CD4-positive, CD25-positive, alpha-beta regulatory T cell (primary cell): Measurements from ENCODE around the gene TADA2A. TPM values are rescaled to one million over a fixed set of nuclear protein-coding genes. Genes with fewer than 3 reads are reported as not detected.
A peak's percentile ranks its signal among the peaks of the same experiment; 100 is the strongest.
"Not testable (repeated sequence)": the region's sequence is repeated elsewhere in the genome, so short reads cannot be mapped to it uniquely, and the experiment has no call there.

Experiments used
- ATAC-seq, 2 donors: fragments of 150-1000 bp; cut with Tn5 transposase; one replicate each; pipeline ENCODE4 v1.10.0; 2021; ENCODE audit warnings: low read depth in 2 of 2, moderate number of reproducible peaks in 2 of 2, moderate library complexity in 1 of 2
- DNase-seq, 3 donors: peaks; one replicate each; pipeline versions ENCODE4 v3.0.0 to v3.0.0-alpha.2; 2012 to 2022; ENCODE audit warnings: mixed read lengths in 1 of 3
- H3K27ac ChIP-seq: one replicate; pipeline ENCODE4 v1.7.0; 2013; ENCODE audit warnings: mild to moderate bottlenecking, low read length; ENCODE audit not compliant: insufficient read depth, poor library complexity, severe bottlenecking
- H3K27me3 ChIP-seq: one replicate; pipeline ENCODE4 v1.7.0; 2013; ENCODE audit warnings: low read length; ENCODE audit not compliant: control insufficient read depth, insufficient read depth
- H3K36me3 ChIP-seq: one replicate; pipeline ENCODE4 v1.7.0; 2013; ENCODE audit warnings: mild to moderate bottlenecking, low read length, moderate library complexity; ENCODE audit not compliant: control insufficient read depth, insufficient read depth
- H3K4me1 ChIP-seq: 2 replicates; pipeline ENCODE4 v1.7.0; 2013; ENCODE audit warnings: mild to moderate bottlenecking, low read length; ENCODE audit not compliant: insufficient read depth, control insufficient read depth, poor library complexity, severe bottlenecking
- H3K4me3 ChIP-seq: one replicate; pipeline ENCODE4 v1.7.0; 2013; ENCODE audit warnings: low read depth, mild to moderate bottlenecking, low read length, moderate library complexity
- H3K9me3 ChIP-seq, 2 experiments: 1 replicate in 1 of 2; 2 replicates in 1 of 2; pipeline ENCODE4 v1.7.0; 2013; ENCODE audit warnings: low read length in 2 of 2, mild to moderate bottlenecking in 1 of 2, moderate library complexity in 1 of 2; ENCODE audit not compliant: control insufficient read depth in 2 of 2
- H3K27ac Mint-ChIP-seq, 3 donors: one replicate each; pipeline ENCODE4 v1.8.0; 2020 to 2022; ENCODE audit warnings: mild to moderate bottlenecking in 3 of 3, mixed read lengths in 3 of 3, moderate library complexity in 2 of 3
- H3K27me3 Mint-ChIP-seq: one replicate; pipeline ENCODE4 v1.8.0; 2022; ENCODE audit warnings: mild to moderate bottlenecking, mixed read lengths
- H3K36me3 Mint-ChIP-seq: one replicate; pipeline ENCODE4 v1.8.0; 2020; ENCODE audit warnings: mixed read lengths
- H3K4me1 Mint-ChIP-seq, 4 donors: one replicate each; pipeline ENCODE4 v1.8.0; 2020 to 2022; ENCODE audit warnings: mixed read lengths in 4 of 4, mild to moderate bottlenecking in 1 of 4
- H3K4me3 Mint-ChIP-seq, 4 donors: one replicate each; pipeline ENCODE4 v1.8.0; 2020 to 2022; ENCODE audit warnings: mild to moderate bottlenecking in 4 of 4, mixed read lengths in 4 of 4, moderate library complexity in 3 of 4
- H3K9me3 Mint-ChIP-seq, 7 donors: one replicate each; pipeline ENCODE4 v1.8.0; 2020 to 2022; ENCODE audit warnings: mixed read lengths in 7 of 7, mild to moderate bottlenecking in 3 of 7, moderate library complexity in 2 of 7
- polyA plus RNA-seq, 4 donors: library from polyadenylated mRNA; unstranded; fragments of 300-500 nt; fragmentation: Illumina TruSeq; gene quantifications; one replicate each; pipeline ENCODE4 v1.2.3, GENCODE V29; 2021
- total RNA-seq: library from RNA; stranded (reverse); gene quantifications from one replicate; pipeline ENCODE4 v1.2.3, GENCODE V29; 2022

TADA2A gene
- total and polyA plus RNA-seq, 5 donors from 2014 or later = 6.3 to 20.2 (median 6.5) TPM

DNA sequence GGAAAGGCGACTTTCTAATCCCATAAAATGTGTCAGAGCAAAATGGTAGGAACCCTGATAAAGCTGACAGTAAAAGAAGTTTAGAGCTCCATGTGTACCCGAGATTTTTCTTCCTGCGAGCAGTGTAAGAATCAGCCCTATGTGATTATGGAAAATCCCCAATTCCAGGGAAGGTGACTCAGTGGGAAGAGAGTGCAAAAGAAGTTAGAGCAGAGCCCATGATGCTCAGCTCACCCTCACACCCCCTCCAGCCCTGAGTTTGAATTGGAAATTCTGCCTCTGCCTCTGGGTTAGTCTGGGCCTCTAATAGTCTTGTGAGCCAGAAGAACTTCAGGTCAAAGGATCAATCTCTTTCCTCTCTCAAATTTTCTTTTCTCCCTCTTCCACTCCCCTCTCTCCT lies 18.4 kb upstream of the TADA2A start:
- DNase-seq = no peak
- Mint-ChIP-seq H3K36me3 (peaks cover 4% of the 10 kb centered on the region), H3K9me3 (no peaks in the 10 kb centered on the region), H3K27me3 (no peaks in the 10 kb centered on the region), H3K4me3 (no peak overlapping the region), H3K27ac (no peak overlapping the region), H3K4me1 (peaks cover 0 to 18% (median 12%) of the 10 kb centered on the region in 4 donors)
- H3K4me1 ChIP-seq = peaks cover 8% of the 10 kb centered on the region
- H3K4me3 ChIP-seq = no peak overlapping the region
- H3K27me3 ChIP-seq = no peaks in the 10 kb centered on the region
- no peaks in the 10 kb centered on the region for H3K36me3 ChIP-seq
- no peak for ATAC-seq
- H3K27ac ChIP-seq = no peak overlapping the region
- no peaks in the 10 kb centered on the region for H3K9me3 ChIP-seq

DNA sequence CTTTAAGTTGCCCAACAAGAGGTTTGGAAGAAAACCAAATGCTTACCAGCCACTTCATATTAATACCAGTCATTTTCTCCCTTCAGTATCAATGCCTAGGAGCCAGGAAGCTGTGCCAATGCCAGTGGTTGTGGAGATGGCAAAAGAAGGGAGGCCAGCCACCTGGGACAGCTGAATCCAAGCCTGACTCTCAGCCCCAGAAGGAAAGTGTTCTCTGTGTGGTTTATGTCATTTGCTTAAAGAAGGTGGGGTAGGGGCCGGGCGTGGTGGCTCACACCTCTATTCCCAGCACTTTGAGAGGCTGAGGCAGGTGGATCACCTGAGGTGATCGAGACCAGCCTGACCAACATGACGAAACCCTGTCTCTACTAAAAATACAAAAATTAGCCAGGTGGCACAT lies 17.5 kb upstream of the TADA2A start:
- Histone ChIP-seq H3K4me3 (no peak overlapping the region), H3K36me3 (no peaks in the 10 kb centered on the region), H3K27me3 (no peaks in the 10 kb centered on the region), H3K27ac (no peak overlapping the region), H3K9me3 (no peaks in the 10 kb centered on the region), H3K4me1 (peaks cover 8% of the 10 kb centered on the region)
- Mint-ChIP-seq H3K4me1 (peaks cover 0 to 20% (median 12%) of the 10 kb centered on the region in 4 donors), H3K27ac (peak overlapping the region in 1 of 3 donors; percentile 58), H3K36me3 (peaks cover 4% of the 10 kb centered on the region), H3K9me3 (no peaks in the 10 kb centered on the region), H3K4me3 (no peak overlapping the region), H3K27me3 (peaks cover 4% of the 10 kb centered on the region)
- ATAC-seq (no peak), DNase-seq (no peak)

DNA sequence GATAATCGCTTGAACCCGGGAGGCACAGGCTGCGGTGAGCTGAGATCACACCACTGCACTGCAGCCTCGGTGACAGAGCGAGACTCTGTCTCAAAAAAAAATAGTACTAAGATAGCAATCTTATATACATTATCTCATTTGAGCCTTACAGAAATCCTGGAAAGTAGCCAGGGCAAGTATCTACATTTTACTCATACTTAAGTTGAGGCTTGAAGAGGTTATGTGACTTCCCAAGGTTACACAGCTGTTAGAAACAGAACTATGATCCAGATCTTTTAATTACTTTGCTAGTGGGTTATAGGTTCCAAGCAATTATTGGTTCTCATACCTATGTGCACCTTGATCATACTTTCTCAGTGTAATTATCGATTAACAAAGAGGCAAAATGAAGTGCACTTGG lies 15.5 kb upstream of the TADA2A start:
- peak overlapping the region in 1 of 3 donors; percentile 76 for H3K27ac Mint-ChIP-seq
- peaks cover 4% of the 10 kb centered on the region for H3K27me3 Mint-ChIP-seq
- Histone ChIP-seq H3K4me3 (no peak overlapping the region), H3K36me3 (no peaks in the 10 kb centered on the region), H3K4me1 (peaks cover 8% of the 10 kb centered on the region), H3K27me3 (no peaks in the 10 kb centered on the region), H3K27ac (no peak overlapping the region), H3K9me3 (no peaks in the 10 kb centered on the region)
- no peaks in the 10 kb centered on the region for H3K9me3 Mint-ChIP-seq
- ATAC-seq = no peak
- H3K4me3 Mint-ChIP-seq = no peak overlapping the region
- H3K4me1 Mint-ChIP-seq = peaks cover 0 to 20% (median 12%) of the 10 kb centered on the region in 4 donors
- DNase-seq = no peak
- H3K36me3 Mint-ChIP-seq = no peaks in the 10 kb centered on the region

DNA sequence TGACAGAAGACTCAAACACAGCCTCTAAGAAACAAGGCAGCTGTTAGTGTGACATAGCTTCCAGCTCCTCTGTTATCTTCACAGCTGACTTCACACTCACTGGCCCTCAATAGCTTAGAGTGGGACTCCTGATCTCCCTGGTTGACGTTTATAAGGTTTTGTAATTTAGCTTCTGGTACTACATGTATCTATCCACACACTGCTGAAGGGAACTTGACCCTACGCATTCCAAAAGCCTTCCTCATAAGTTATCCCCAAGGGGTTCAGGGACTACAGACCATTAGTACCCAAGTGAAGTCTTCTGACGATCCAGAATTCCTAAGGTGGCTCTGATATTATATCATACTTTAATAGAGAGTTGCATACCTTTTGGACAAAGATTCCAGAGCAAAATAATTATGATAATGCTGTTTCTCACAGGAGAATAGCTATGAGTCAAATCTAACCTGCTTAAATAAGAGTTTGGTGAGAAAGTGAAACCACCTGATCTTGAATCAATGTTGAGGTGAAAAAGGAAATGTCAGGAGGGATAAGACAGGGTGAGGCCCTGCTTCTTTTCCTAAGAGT lies 14.6 kb upstream of the TADA2A start:
- peak overlapping the region in 1 of 4 donors; percentile 26 for H3K4me3 Mint-ChIP-seq
- peaks cover 4% of the 10 kb centered on the region for H3K27me3 Mint-ChIP-seq
- Histone ChIP-seq H3K27me3 (no peaks in the 10 kb centered on the region), H3K9me3 (no peaks in the 10 kb centered on the region), H3K36me3 (no peaks in the 10 kb centered on the region), H3K4me3 (peak overlapping the region; percentile 49), H3K4me1 (peaks cover 8% of the 10 kb centered on the region), H3K27ac (no peak overlapping the region)
- ATAC-seq (no peak), DNase-seq (peak in 1 of 3 donors; percentile 64)
- H3K4me1 Mint-ChIP-seq = peaks cover 0 to 20% (median 12%) of the 10 kb centered on the region in 4 donors
- peak overlapping the region in 2 of 3 donors; percentile 26 to 76 for H3K27ac Mint-ChIP-seq
- no peaks in the 10 kb centered on the region for H3K9me3 Mint-ChIP-seq
- H3K36me3 Mint-ChIP-seq = no peaks in the 10 kb centered on the region

DNA sequence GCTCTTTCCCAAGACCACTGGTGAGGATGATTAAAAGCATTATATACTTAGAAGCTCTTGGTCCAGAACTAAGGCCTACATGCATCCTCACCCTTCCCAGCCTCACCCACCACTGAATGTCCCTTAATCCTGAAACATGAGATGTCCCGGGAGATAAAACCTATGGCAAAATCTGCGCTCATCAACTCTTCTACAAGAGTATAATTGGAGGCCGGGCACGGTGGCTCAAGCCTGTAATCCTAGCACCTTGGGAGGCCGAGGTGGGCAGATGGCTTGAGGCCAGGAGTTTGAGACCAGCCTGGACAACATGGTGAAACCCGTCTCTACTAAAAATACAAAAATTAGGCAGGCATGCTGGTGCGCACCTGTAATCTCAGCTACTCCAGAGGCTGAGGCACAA lies 13.3 kb upstream of the TADA2A start:
- Mint-ChIP-seq H3K9me3 (no peaks in the 10 kb centered on the region), H3K4me1 (peaks cover 0 to 20% (median 15%) of the 10 kb centered on the region in 4 donors)
- peaks cover 8% of the 10 kb centered on the region for H3K4me1 ChIP-seq

DNA sequence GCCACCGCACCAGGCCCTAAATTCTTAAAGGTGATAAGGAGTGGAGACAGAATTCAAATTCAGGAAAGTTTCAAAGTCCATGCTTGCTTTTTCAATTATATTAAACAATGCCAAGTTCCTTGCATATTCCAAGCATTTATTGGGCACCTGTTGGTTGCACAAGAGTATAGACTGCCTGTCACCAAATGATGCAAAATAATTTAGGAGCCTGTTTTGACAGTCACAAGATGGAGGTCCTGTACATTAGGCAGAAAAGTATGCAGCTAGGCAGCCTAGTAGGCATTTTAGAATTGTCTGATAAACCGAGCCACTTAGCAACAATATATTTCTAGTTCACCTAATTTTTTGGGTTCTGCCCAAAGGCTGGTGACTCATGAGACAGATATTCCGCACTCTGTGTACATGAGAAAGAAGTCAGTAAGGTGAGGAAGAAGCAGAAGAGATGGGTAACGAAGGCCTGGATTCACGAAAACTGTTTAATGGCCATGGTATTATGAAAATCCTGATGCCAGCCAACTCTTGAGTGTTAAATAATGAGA lies 7.4 kb upstream of the TADA2A start:
- no peaks in the 10 kb centered on the region for H3K27me3 Mint-ChIP-seq

More for the DNA sequence above, 13.3 kb upstream of the TADA2A start:
- H3K27ac Mint-ChIP-seq = no peak overlapping the region
- peaks cover 4% of the 10 kb centered on the region for H3K27me3 Mint-ChIP-seq
- Histone ChIP-seq H3K4me3 (no peak overlapping the region), H3K27me3 (no peaks in the 10 kb centered on the region), H3K36me3 (no peaks in the 10 kb centered on the region), H3K9me3 (no peaks in the 10 kb centered on the region), H3K27ac (no peak overlapping the region)
- ATAC-seq = no peak
- no peaks in the 10 kb centered on the region for H3K36me3 Mint-ChIP-seq
- H3K4me3 Mint-ChIP-seq = no peak overlapping the region
- no peak for DNase-seq

DNA sequence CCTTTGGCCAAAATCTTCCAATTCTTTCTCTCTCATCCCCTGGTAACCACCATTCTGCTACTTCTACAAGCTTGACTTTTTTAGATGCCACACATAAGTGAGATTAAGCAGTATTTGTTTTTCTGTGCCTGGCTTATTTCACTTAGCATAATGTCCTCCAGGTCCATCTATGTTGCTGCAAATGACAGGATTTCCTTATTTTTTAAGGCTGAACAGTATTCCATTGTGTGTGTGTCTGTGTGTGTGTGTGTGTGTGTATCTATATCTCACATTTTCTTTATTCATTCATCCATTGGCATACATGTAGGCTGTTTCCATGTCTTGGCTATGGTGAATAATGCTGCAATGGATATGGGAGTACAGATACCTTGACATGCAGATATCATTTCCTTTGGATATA lies 6.2 kb upstream of the TADA2A start:
- Mint-ChIP-seq H3K4me1 (peaks cover 10 to 31% (median 27%) of the 10 kb centered on the region in 4 donors), H3K36me3 (no peaks in the 10 kb centered on the region), H3K27me3 (no peaks in the 10 kb centered on the region), H3K9me3 (no peaks in the 10 kb centered on the region), H3K4me3 (peak overlapping the region in 1 of 4 donors; percentile 21), H3K27ac (peak overlapping the region in 1 of 3 donors; percentile 76)
- DNase-seq = no peak
- H3K4me1 ChIP-seq = peaks cover 4% of the 10 kb centered on the region
- no peaks in the 10 kb centered on the region for H3K27me3 ChIP-seq
- no peak overlapping the region for H3K4me3 ChIP-seq
- no peaks in the 10 kb centered on the region for H3K36me3 ChIP-seq
- H3K27ac ChIP-seq = no peak overlapping the region
- no peak for ATAC-seq
- no peaks in the 10 kb centered on the region for H3K9me3 ChIP-seq

More for the DNA sequence above, 7.4 kb upstream of the TADA2A start:
- ATAC-seq (no peak), DNase-seq (no peak)
- Histone ChIP-seq H3K9me3 (no peaks in the 10 kb centered on the region), H3K4me1 (no peaks in the 10 kb centered on the region), H3K27me3 (no peaks in the 10 kb centered on the region), H3K27ac (no peak overlapping the region), H3K4me3 (no peak overlapping the region), H3K36me3 (no peaks in the 10 kb centered on the region)
- no peaks in the 10 kb centered on the region for H3K9me3 Mint-ChIP-seq
- H3K4me1 Mint-ChIP-seq = peaks cover 3 to 20% (median 18%) of the 10 kb centered on the region in 4 donors
- H3K36me3 Mint-ChIP-seq = no peaks in the 10 kb centered on the region
- no peak overlapping the region for H3K4me3 Mint-ChIP-seq
- H3K27ac Mint-ChIP-seq = no peak overlapping the region

DNA sequence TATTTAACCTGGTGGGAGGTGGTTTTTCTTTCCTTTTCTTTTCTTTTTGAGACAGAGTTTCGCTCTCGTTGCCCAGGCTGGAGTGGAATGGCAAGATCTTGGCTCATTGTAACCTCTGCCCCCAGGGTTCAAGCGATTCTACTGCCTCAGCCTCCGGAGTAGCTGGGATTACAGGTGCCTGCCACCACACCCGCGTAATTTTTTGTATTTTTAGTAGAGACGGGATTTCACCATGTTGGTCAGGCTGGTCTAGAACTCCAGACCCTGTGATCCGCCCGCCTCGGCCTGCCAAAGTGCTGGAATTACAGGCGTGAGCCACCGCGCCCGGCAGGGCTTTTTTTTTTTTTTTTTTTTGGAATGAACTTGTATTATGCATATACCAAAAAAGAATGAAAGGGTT lies 1.2 kb upstream of the TADA2A start:
- H3K36me3 ChIP-seq, H3K9me3 ChIP-seq, H3K36me3 Mint-ChIP-seq, ATAC-seq, H3K9me3 Mint-ChIP-seq, H3K27me3 ChIP-seq, H3K27me3 Mint-ChIP-seq, DNase-seq, H3K27ac ChIP-seq: not testable (repeated sequence)
- peaks cover 13 to 61% (median 45%) of the 10 kb centered on the region in 4 donors for H3K4me1 Mint-ChIP-seq
- Histone ChIP-seq H3K4me3 (peak overlapping the region; percentile 85), H3K4me1 (peaks cover 16% of the 10 kb centered on the region)
- H3K27ac Mint-ChIP-seq = peak overlapping the region in 1 of 3 donors; percentile 95
- H3K4me3 Mint-ChIP-seq = peak overlapping the region; percentile 95 to 98 (median 96)
